ENCODE measurements around the gene MAPKAP1.

The MAPKAP1 gene

GRCh38 chr9:125475385-125475784 lies 231.6 kb downstream of the MAPKAP1 start:
- DNase-seq: no peak

GRCh38 chr9:125472926-125473701 lies 233.9 kb downstream of the MAPKAP1 start:
- no peak for DNase-seq

- no peak for DNase-seq
Measured at GRCh38 chr9:125472562-125472925, 234.5 kb downstream of the MAPKAP1 start.

- no peak for DNase-seq
Measured at GRCh38 chr9:125470767-125471580, 236.0 kb downstream of the MAPKAP1 start.

GRCh38 chr9:125470189-125470588 lies 236.8 kb downstream of the MAPKAP1 start:
- no peak for DNase-seq

- no peak for DNase-seq
Measured at GRCh38 chr9:125468646-125469045, 238.4 kb downstream of the MAPKAP1 start.

- DNase-seq: no peak
Measured at GRCh38 chr9:125467116-125467740, 239.8 kb downstream of the MAPKAP1 start.

GRCh38 chr9:125466411-125466810 lies 240.6 kb downstream of the MAPKAP1 start:
- DNase-seq: no peak

GRCh38 chr9:125464591-125465385 lies 242.2 kb downstream of the MAPKAP1 start:
- DNase-seq: no peak

- no peak for DNase-seq
Measured at GRCh38 chr9:125463926-125464325, 243.1 kb downstream of the MAPKAP1 start.

GRCh38 chr9:125462861-125463291 lies 244.1 kb downstream of the MAPKAP1 start:
- no peak for DNase-seq

- no peak for DNase-seq
Measured at GRCh38 chr9:125461636-125462190, 245.3 kb downstream of the MAPKAP1 start.

GRCh38 chr9:125460883-125461635 lies 245.9 kb downstream of the MAPKAP1 start:
- DNase-seq: no peak

- DNase-seq: no peak
Measured at GRCh38 chr9:125460346-125460745, 246.7 kb downstream of the MAPKAP1 start.

GRCh38 chr9:125457357-125457756 lies 249.7 kb downstream of the MAPKAP1 start:
- DNase-seq: no peak

- DNase-seq: no peak
Measured at GRCh38 chr9:125455876-125456275, 251.1 kb downstream of the MAPKAP1 start.

GRCh38 chr9:125455132-125455531 lies 251.9 kb downstream of the MAPKAP1 start:
- DNase-seq: no peak

- DNase-seq: no peak
Measured at GRCh38 chr9:125447202-125447802, 259.7 kb downstream of the MAPKAP1 start.

- no peak for DNase-seq
Measured at GRCh38 chr9:125446561-125447094, 260.4 kb downstream of the MAPKAP1 start.

GRCh38 chr9:125444956-125445506 lies 262.0 kb downstream of the MAPKAP1 start:
- DNase-seq: no peak

- DNase-seq: no peak
Measured at GRCh38 chr9:125444166-125444565, 262.8 kb downstream of the MAPKAP1 start.

All from activated naive CD4-positive, alpha-beta T cell treated with anti-CD3 and anti-CD28 coated beads, Interleukin-2, amount 50 U/mL, for 16 hours (primary cell).